GM12875 (cell line): ENCODE measurements around the gene EMC10.

Experiments
- H3K4me3 ChIP-seq: one replicate; pipeline ENCODE4 v1.5.1; 2011; ENCODE audit warnings: low read depth, low read length, control low read depth
- TF ChIP-seq, protein P1 (sequence below): IDR thresholded peaks from 2 replicates; pipeline ENCODE4 v1.5.1; 2011; ENCODE audit warnings: low read depth, mild to moderate bottlenecking, control low read depth, inconsistent platforms, low read length, moderate library complexity, borderline replicate concordance; ENCODE audit not compliant: insufficient read depth

EMC10 gene

DNA sequence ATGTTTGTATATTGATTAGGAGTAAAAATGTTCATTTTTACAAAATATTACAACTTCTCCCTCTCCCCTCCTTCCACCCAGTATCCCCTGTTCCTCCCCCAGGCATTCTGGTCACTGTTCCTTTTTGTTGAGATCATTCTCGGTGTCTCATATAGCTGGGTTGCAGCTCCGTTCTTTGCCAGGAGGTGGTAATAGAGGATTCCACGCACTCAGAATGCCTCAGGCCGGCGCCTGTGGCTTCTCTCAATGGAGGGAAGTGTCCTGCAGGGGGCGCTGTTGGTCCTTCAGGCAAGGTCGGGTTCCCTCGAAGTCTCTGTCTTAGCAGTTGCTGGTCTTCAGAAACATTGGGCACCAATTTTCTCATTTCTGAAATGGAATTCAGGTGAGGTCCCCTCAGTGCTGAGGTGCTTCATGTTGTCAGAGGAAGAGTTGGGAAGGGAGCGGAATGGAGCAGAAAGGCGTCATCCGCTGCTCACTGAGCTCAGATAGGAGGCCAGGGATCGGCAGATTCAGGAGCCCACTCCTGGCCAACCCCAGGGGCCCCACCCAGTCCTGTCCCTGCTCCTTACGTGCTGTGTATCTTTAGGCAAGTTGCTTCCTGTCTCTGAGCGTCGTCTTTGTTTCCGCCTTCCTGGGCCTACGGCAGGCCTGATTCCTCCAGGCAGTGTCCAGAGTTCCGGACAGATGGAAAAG is 10.7 kb downstream of the EMC10 start:
- TF ChIP-seq, protein P1, sequence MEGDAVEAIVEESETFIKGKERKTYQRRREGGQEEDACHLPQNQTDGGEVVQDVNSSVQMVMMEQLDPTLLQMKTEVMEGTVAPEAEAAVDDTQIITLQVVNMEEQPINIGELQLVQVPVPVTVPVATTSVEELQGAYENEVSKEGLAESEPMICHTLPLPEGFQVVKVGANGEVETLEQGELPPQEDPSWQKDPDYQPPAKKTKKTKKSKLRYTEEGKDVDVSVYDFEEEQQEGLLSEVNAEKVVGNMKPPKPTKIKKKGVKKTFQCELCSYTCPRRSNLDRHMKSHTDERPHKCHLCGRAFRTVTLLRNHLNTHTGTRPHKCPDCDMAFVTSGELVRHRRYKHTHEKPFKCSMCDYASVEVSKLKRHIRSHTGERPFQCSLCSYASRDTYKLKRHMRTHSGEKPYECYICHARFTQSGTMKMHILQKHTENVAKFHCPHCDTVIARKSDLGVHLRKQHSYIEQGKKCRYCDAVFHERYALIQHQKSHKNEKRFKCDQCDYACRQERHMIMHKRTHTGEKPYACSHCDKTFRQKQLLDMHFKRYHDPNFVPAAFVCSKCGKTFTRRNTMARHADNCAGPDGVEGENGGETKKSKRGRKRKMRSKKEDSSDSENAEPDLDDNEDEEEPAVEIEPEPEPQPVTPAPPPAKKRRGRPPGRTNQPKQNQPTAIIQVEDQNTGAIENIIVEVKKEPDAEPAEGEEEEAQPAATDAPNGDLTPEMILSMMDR, result peak; percentile 64
- no peak overlapping the region for H3K4me3 ChIP-seq

DNA sequence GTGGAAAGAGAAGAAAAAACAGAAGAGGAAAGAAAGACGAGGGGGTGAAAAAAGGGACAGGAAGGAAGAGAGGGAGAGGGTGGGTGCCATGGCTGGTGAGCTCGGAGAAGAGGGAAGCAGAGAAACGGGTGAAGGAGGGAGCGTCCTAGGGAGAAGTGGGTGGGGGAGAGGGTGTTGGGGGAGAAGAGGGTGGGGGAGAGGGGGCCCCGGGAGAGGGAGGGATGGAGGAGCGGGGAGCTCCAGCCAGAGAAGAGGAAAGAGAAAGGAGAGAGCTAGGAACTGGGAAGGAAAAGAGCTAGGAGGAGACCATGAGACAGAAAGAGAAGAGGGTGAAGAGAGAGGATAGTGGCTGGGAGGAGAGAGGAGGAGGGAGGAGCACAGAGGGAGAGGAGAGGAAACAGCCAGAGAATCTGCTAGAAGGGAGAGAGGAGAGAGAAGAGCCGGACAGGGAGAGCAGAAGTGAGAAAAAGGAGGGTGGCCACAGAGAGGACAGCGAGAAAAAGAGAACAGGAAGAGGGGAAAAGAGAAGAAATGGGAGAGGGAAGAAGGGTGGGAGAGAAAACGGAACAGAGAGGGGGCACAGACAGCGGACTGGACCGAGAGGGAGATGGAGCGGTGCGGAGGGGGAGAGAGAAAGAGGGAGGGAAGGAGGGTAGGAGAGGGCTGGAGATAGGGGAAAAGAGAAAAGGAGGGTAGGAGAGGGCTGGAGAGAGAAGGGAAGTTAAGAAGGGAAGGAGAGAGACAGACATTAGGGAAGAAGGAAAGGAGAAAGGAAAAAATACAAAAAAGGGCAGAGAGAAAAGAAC is 12.3 kb downstream of the EMC10 start:
- no peak overlapping the region for H3K4me3 ChIP-seq
- TF ChIP-seq, protein P1, result no peak

DNA sequence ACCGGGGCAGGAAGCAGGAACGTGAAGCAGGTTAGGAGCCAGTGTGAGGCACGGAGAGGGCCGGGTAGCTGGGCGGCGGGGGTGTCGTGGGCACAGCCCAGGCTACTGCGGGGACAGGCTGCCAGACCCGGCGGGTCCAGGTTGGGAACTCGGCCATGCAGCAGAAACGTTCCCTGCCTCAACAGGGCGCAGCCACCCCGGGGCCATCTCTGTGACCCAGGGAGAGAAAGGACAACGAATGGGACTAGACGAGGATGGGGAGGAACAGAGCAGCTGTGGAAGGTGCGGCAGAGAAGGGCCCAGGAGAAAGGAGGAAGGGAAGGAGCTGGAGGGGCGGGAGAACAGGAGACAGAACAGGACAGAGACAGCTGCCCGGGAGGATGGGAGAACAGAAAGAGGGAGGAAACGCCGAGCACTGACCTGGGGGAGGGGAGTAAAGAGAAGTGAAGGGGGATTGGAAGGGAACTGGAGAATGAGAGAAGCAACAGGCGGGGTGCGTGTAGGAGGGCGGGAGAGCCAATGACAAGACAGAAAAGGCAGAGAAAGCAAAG is 13.2 kb downstream of the EMC10 start:
- no peak overlapping the region for H3K4me3 ChIP-seq
- TF ChIP-seq, protein P1, result no peak

DNA sequence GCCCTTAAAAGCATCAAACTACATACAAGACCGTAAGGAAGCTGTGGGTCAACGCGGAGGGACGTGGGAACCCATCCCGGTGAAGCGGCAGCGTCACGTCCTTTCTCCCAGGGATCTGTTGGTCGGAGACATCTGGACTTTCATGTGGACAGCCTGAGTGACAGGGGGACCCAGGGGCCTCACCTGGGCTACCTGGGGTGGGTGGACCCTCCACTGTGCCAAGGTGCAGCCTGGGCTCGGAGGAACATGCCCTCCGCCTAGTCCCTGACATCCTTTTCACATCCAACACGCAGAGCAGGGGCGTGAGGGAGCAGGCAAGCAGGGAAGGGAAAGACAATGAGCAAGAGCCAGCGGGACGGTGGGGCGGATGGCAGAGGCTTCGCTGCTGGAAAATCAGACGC is 14.1 kb downstream of the EMC10 start:
- no peak overlapping the region for H3K4me3 ChIP-seq

DNA sequence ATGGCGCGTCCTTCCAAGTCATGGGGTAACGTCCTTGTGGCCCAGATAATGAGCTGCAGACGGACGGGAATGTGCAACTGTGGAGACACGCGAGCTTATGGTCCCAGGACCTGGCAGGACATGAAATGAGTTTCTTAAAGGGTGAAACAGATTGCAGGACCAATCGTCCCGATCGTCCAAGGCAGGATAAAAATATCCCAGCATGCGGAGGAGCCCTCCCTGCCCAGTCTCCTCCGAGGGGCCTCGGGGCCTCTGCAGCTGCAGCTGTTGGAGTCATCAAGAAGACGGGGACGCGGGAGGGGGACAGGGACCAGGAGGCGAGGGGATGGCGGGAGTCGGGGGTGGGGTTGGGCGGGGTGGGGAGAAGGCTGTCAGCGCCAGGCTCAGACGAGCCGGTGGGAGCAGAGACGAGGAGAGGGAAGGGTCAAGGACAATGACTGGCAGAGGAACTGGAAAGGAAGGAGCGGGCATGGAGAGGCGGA is 14.7 kb downstream of the EMC10 start:
- TF ChIP-seq, protein P1, result no peak
- H3K4me3 ChIP-seq, result no peak overlapping the region

More for the DNA sequence above, 14.1 kb downstream of the EMC10 start:
- TF ChIP-seq, protein P1, result no peak

DNA sequence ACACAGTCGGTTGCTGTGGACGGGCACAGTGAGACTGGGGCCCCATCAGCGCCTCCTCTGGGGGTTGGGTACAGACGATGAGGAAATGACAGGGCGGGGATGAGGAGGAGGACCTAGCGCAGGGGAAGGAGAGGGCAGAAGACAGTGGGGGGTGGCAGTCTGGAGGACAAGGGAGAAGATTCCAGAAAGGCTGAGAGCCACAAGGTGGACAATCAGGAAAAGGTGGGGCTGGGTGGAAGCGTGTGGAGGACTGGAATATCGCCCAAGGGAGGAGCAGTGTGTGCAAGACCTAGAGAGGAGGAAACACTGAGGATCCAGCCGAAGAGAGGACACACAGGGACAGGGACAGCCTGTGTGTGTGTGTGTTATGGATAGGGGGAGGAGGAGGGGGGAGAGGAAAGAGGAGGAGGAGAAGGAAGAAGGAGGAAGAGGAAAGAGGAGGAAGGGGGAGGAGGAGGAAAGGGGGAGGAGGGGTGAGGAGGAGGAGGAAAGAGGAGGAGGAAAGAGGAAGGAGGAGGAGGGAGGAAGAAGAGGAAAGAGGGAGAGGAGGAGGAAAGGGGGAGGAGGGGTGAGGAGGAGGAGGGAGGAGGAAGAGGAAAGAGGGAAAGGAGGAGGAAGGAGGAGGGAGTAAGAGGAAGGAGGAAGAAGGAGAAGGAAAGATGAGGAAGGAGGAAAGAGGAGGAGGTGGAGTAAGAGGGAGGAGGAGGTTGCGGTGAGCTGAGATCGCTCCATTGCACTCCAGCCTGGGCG is 16.2 kb downstream of the EMC10 start:
- TF ChIP-seq, protein P1, result no peak

More for the DNA sequence above, 16.2 kb downstream of the EMC10 start:
- no peak overlapping the region for H3K4me3 ChIP-seq
